ENCODE results near the gene NINL. TPM values are rescaled to one million over a fixed set of nuclear protein-coding genes. Genes with fewer than 3 reads are reported as not detected.
A peak's percentile ranks its signal among the peaks of the same experiment; 100 is the strongest.

Gene NINL
- polyA plus RNA-seq, 1 of the 3 experiments (the other 2 are of a cell fraction), result 22.5 TPM

- H2AFZ ChIP-seq (ENCODE audit: low read depth), result no peak overlapping the region
- H3F3A ChIP-seq (replicated peaks; ENCODE audit: insufficient read depth), result no peaks in the 10 kb centered on the region
- POLR2A ChIA-PET, result no interaction called here
- H3K27me3 ChIP-seq (ENCODE audit: insufficient read depth), result no peaks in the 10 kb centered on the region
- no peaks in the 10 kb centered on the region for H3K9me2 ChIP-seq
- H3K9ac ChIP-seq, result no peak overlapping the region
- H3K27ac ChIP-seq (ENCODE audit: low read depth in 2 of 2, low read length in 1 of 2), result peak overlapping the region in 1 of 2 experiments; percentile 4; a peak in 1 of 4 replicates
- H3K4me1 ChIP-seq (ENCODE audit: control insufficient read depth in 1 of 2, insufficient read depth in 2 of 2, low read depth in 1 of 2, low read length in 1 of 2), result peaks cover 4% of the 10 kb centered on the region in 2 experiments; a peak in 2 of 4 replicates
- H3K9me3 ChIP-seq, result no peaks in the 10 kb centered on the region
- no peak for DNase-seq
- no peak overlapping the region for H3K4me3 ChIP-seq (ENCODE audit: low read depth in 2 of 2, low read length in 1 of 2)
- H3K36me3 ChIP-seq (replicated peaks in 1 of 2; ENCODE audit: control insufficient read depth in 1 of 2, insufficient read depth in 2 of 2, low read length in 1 of 2), result peaks cover 7 to 63% of the 10 kb centered on the region in 2 experiments
- CTCF ChIA-PET, result no interaction called here
- H3K79me2 ChIP-seq (ENCODE audit: insufficient read depth), result no peaks in the 10 kb centered on the region
- TF ChIP-seq, protein P1, sequence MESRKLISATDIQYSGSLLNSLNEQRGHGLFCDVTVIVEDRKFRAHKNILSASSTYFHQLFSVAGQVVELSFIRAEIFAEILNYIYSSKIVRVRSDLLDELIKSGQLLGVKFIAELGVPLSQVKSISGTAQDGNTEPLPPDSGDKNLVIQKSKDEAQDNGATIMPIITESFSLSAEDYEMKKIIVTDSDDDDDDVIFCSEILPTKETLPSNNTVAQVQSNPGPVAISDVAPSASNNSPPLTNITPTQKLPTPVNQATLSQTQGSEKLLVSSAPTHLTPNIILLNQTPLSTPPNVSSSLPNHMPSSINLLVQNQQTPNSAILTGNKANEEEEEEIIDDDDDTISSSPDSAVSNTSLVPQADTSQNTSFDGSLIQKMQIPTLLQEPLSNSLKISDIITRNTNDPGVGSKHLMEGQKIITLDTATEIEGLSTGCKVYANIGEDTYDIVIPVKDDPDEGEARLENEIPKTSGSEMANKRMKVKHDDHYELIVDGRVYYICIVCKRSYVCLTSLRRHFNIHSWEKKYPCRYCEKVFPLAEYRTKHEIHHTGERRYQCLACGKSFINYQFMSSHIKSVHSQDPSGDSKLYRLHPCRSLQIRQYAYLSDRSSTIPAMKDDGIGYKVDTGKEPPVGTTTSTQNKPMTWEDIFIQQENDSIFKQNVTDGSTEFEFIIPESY (IDR thresholded peaks at IDR 0.05; ENCODE audit: borderline replicate concordance, low read depth), result no peak
- TF ChIP-seq SIN3A (IDR thresholded peaks at IDR 0.05; ENCODE audit: borderline replicate concordance, low read depth, low read length), result no peak
- TF ChIP-seq RAD21 (IDR thresholded peaks at IDR 0.05; ENCODE audit: low read length), result no peak
- no peak for TF ChIP-seq MXI1 (IDR thresholded peaks at IDR 0.05; ENCODE audit: low read depth, low read length)
- no peak for TF ChIP-seq JUND (IDR thresholded peaks at IDR 0.05)
- no peak for TF ChIP-seq EZH2phosphoT487 (IDR thresholded peaks at IDR 0.05; ENCODE audit: borderline replicate concordance, low read depth)
- TF ChIP-seq, protein P2, sequence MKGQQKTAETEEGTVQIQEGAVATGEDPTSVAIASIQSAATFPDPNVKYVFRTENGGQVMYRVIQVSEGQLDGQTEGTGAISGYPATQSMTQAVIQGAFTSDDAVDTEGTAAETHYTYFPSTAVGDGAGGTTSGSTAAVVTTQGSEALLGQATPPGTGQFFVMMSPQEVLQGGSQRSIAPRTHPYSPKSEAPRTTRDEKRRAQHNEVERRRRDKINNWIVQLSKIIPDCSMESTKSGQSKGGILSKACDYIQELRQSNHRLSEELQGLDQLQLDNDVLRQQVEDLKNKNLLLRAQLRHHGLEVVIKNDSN (IDR thresholded peaks at IDR 0.05; ENCODE audit: borderline replicate concordance, low read depth), result no peak
- TF ChIP-seq YY1 (IDR thresholded peaks at IDR 0.05; ENCODE audit: low read depth), result no peak
- TF ChIP-seq EP300 (IDR thresholded peaks at IDR 0.05; ENCODE audit: borderline replicate concordance in 1 of 2, low read depth in 1 of 2, low read length in 1 of 2), result no peak
- TF ChIP-seq FOXJ3 (CRISPR knock-in tag; IDR thresholded peaks at IDR 0.05), result no peak
- TF ChIP-seq TCF12 (IDR thresholded peaks at IDR 0.05), result no peak
- TF ChIP-seq TAF1 (IDR thresholded peaks at IDR 0.05; ENCODE audit: borderline replicate concordance, low read depth, low read length), result no peak
- TF ChIP-seq SMC3 (IDR thresholded peaks at IDR 0.05; ENCODE audit: low read depth, low read length), result no peak
- 92% methylated on average over 9 of the region's 9 CpGs for WGBS (ENCODE audit: low lambda C conversion rate)
- H3K4me2 ChIP-seq, result no peak overlapping the region
- H4K20me1 ChIP-seq (ENCODE audit: insufficient read depth), result no peaks in the 10 kb centered on the region
Observed at GRCh38 chr20:25484224-25484846, 101.0 kb downstream of the NINL start.

GRCh38 chr20:25483431-25484132 lies 101.7 kb downstream of the NINL start:
- Histone ChIP-seq H3K4me2 (no peak overlapping the region), H3K9ac (no peak overlapping the region), H3K79me2 (ENCODE audit: insufficient read depth) (no peaks in the 10 kb centered on the region), H3F3A (replicated peaks; ENCODE audit: insufficient read depth) (no peaks in the 10 kb centered on the region), H4K20me1 (ENCODE audit: insufficient read depth) (no peaks in the 10 kb centered on the region), H3K27me3 (ENCODE audit: insufficient read depth) (no peaks in the 10 kb centered on the region), H3K9me3 (no peaks in the 10 kb centered on the region), H3K27ac (ENCODE audit: low read depth in 2 of 2, low read length in 1 of 2) (no peak overlapping the region), H3K4me1 (ENCODE audit: control insufficient read depth in 1 of 2, insufficient read depth in 2 of 2, low read depth in 1 of 2, low read length in 1 of 2) (peaks cover 4% of the 10 kb centered on the region in 2 experiments; a peak in 2 of 4 replicates), H2AFZ (ENCODE audit: low read depth) (no peak overlapping the region), H3K9me2 (no peaks in the 10 kb centered on the region), H3K36me3 (replicated peaks in 1 of 2; ENCODE audit: control insufficient read depth in 1 of 2, insufficient read depth in 2 of 2, low read length in 1 of 2) (peaks cover 9 to 65% of the 10 kb centered on the region in 2 experiments), H3K4me3 (ENCODE audit: low read depth in 2 of 2, low read length in 1 of 2) (no peak overlapping the region)
- no peak for DNase-seq
- ChIA-PET POLR2A (no interaction called here), CTCF (no interaction called here)
- no peak for TF ChIP-seq FOXM1 (IDR thresholded peaks at IDR 0.05; ENCODE audit: low read depth)
- TF ChIP-seq, protein P3, sequence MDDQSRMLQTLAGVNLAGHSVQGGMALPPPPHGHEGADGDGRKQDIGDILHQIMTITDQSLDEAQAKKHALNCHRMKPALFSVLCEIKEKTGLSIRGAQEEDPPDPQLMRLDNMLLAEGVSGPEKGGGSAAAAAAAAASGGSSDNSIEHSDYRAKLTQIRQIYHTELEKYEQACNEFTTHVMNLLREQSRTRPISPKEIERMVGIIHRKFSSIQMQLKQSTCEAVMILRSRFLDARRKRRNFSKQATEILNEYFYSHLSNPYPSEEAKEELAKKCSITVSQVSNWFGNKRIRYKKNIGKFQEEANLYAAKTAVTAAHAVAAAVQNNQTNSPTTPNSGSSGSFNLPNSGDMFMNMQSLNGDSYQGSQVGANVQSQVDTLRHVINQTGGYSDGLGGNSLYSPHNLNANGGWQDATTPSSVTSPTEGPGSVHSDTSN (IDR thresholded peaks at IDR 0.05), result no peak
- TF ChIP-seq EP300 (IDR thresholded peaks at IDR 0.05; ENCODE audit: borderline replicate concordance in 1 of 2, low read depth in 1 of 2, low read length in 1 of 2), result no peak
- no peak for TF ChIP-seq NRF1 (IDR thresholded peaks at IDR 0.05; ENCODE audit: low read depth, low read length)
- no peak for TF ChIP-seq RXRA (IDR thresholded peaks at IDR 0.05; ENCODE audit: borderline replicate concordance, low read depth)
- no peak for TF ChIP-seq RFX5 (IDR thresholded peaks at IDR 0.05; ENCODE audit: low read length)
- no peak for TF ChIP-seq FOXJ3 (CRISPR knock-in tag; IDR thresholded peaks at IDR 0.05)
- no peak for TF ChIP-seq FOSL2 (IDR thresholded peaks at IDR 0.05; ENCODE audit: borderline replicate concordance, low read depth)
- 87% methylated on average over 13 of the region's 14 CpGs for WGBS (ENCODE audit: low lambda C conversion rate)

Measured in SK-N-SH (cell line).